HG02970 (cell line): ENCODE data around the gene SUGCT.

Experiments used
- ATAC-seq: cut with Tn5 transposase; IDR thresholded peaks from one replicate; pipeline ENCODE4 v1.9.1; 2021; ENCODE audit warnings: mild to moderate bottlenecking, moderate library complexity, moderate number of reproducible peaks; ENCODE audit not compliant: unreplicated experiment, low FRiP score

SUGCT gene

DNA sequence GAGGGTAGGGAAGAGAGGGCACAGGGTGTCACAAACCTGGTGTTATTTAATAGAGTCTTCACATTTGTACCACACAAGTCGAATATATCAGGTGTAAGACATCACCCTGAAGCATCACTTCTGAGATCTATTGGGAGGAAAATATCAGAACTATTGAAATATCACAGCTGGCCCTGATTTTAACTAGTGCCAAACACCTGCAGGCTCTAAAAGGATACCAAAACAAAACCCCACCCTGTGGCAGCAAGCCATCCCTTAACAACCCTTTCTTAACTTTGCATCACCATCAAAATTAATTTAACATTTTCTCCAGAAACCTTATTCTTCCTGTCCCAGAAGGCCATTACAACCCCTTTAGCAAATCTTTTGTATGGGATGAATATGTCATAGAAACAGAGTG lies 365.4 kb downstream of the SUGCT start:
- no peak for ATAC-seq

DNA sequence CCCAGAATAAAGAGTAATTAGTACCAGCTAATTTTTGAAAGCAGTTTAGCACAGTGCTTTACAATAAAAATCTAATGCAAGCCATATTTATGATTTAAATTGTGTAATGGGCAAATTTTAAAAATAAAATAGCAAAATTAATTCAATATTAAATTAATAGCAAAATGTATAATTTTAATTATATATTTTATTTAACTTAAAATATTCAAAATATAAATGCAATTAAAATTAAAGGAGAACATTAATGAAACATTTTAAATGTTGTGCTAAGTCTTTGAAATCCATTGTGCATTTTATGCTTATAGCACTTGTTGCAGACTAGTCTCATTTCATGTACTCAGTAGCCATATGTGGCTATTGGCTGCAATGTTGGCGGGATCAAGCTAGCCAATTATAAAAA lies 367.6 kb downstream of the SUGCT start:
- no peak for ATAC-seq

DNA sequence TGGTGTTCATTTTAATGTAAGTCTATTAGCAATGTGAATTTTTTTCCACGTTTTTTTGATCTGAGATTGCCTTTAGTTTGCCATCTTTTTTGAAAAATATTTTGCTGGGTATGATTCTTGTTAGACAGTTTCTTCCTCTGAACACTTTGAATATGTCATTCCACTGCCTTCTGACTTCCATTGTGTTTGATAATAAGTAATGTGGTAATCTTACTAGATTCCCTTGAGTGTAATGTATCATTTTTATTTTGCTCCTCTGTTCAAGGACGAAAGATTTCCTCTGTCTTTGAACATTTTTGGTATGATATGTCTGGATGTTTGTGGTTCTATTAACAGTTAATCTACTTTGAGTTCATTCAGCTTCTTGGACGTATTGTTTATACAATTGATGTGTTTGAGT lies 371.4 kb downstream of the SUGCT start:
- no peak for ATAC-seq

DNA sequence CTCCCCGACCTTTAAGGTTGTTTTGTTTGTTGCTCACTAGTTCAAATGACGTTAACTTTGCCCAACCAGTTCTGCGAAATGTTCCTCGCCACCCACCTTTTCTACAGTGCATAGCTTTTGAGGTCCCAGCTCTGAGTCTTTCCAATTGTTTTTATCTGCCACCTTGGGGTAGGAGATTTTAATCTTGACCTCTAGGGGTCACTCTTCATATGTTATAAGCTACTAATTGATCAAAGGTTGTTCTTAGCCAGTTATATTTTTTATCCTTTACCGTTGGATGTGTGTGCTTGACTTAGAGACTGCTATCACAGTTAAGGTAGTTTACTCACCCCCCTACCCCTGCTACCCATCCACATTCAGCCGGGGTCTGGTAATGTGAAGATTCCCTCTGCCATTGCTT lies 372.4 kb downstream of the SUGCT start:
- no peak for ATAC-seq

DNA sequence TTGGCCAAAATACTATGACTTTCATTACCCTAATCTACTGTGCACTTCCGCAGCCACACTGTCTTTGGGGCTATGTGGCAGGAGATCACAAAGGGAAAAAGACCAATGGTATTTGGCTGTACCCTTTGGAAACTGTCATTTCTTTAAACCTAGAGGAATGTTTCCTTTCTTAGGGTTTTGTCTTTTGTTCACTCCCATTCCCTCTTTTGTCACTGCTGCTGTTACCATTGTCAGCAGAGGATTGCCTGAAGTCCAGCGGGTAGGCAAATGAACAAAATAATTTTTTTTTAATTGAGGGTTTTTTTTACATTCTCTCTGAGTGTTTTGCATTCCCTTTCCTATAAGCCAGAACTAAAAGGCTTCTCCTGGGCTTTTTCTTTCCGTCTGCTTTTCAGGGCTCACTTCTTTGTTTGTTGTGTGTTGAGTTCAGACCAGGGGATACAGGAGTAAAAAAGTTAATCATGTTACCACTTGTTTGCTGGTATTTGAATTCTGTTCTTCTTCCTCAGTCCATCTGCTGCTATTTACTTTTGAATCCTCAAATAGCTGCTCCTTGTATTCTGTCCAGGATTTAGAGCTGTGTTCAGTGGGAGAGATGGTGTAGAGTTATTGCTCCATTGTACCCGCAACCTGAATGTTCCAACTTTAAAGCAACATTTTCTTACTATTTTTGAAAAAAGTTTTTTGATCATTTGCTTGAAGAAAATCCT lies 374.6 kb downstream of the SUGCT start:
- no peak for ATAC-seq

DNA sequence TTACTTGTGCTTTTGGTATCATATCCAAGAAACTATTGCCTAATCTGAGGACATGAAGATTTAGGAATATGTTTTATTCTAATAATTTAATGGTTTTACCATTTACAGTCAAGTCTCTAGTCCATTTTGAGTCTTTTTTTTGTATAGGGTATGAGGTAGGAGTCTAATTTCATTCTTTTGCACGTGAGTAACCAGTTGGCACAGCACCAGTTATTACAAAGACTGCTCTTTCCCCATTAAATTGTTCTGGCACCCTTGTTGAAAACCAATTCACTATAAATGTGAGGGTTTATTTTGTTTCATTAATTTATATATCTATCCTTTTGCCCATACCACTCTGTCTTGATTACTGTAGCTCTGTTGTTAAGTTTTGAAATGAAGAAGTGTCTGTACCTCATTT lies 381.6 kb downstream of the SUGCT start:
- no peak for ATAC-seq

DNA sequence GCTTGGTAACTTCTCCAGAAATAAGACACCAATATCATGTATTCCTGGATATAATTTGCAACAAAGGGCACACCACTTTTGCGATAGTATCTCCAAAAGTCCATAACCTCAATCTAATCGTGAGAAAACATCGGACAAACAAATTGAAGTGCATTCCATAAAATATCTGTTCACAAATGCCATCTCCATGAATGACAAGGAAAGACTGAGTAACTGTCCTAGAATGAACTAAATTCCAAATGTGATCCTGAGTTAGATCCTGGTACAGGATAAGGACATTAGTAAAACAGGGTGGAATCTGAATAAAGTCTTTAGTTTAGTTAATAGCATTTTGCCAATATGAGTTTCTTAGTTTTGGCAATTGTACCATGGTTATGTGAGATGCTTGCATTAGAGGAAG lies 384.2 kb downstream of the SUGCT start:
- no peak for ATAC-seq

DNA sequence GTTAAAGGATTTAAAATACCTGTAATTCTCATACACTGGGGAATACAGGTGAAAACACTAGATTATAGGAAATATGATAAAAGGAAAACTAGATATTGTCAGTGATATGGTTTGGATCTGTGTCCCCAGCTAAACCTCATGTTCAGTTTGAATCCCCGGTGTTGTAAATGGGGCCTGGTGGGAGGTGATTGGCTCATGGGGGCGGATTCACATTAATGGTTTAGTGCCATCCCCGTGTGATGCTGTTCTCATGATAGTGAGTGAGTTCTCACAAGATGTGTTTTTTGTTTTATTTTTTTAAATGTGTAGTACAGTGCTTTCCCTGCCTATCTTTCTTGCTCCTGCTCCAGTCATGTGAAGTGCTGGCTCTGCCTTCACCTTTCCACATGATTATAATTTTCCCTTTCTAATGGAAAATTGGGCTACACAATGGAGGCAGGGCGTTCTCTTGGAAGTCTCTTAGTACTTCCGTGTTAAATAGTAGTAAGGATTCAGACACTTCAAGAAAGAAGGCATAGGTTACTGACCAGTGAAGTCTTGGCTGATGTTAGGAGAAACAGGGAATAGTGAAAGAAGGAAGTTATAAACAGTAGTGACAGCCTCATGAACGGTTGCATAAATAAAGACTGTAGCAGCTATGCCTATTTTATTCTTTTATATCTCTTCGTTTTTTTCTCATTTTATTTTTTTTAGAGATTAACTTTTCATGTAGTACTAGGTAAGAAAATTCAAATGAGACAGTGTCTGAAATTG lies 386.4 kb downstream of the SUGCT start:
- no peak for ATAC-seq

DNA sequence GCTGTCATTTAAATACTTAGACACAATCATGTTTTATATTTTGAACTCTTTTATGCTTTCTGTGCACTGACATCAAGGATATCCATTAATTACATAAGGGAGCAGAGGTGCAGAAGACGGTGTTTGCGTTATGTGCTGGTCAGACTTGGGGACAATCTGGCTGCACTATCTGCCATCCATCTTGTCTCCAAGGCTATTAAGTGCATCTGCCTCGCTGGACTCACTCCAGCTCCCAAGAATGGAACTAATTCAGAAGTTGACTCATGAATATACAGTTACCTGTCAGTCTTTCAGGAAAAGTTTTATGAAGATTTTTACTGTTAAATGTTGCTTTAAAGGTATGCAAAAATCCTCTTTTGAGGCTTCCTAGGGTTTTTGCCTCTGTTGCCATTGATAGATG lies 391.0 kb downstream of the SUGCT start:
- no peak for ATAC-seq

DNA sequence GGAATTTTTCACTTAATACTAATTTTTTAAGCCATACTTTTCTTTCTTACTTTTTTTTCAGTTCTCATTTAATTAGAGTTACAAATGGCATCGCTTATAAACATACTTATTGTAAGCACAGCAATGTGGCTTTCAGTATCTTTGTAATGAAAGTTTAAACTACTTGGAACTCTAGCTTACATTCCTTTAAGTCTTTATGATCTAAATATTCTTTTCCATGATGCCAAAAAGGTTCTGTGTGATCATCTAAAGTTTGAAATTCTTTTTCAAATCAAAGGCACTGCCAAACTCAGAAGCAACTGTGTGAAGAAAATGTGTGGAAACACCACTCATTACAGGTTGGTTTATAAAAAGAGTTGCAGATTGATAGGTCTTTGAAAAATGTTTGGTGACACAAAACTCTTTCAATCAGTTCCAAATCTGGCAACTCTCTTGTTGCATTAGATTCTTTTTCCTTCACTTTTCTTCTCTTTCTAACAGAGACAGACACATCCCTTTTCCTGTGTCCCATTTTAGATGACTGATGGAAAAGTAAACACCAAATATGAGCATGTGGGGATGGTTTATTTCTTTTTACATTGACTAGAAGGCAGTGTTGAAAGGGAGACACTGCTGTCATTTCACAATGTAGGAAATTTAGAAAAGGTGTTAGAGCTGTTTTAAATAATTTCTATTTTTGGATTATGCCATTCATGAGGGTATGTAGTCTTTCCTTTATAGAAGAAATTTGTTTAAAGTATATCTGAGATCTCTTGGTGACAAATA lies 392.3 kb downstream of the SUGCT start:
- ATAC-seq, result no peak

DNA sequence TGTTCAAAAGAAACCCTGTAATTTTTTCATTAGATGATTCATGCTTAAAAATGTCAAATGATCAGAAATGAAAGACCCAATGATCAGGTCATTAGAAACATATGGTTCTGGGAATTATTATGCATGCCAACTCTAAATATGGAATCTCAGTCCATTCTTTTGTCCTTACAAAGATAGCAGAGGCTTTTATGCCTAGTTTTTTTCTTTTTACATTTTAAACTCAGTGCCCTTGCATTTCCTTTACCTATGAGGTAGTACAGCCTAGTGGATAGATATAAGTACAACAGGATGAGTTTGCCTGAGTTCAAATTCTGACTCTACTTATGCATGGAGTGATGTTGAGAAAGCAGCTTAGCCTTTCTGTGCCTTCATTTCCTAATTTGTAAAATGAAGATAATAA lies 392.9 kb downstream of the SUGCT start:
- ATAC-seq, result no peak

DNA sequence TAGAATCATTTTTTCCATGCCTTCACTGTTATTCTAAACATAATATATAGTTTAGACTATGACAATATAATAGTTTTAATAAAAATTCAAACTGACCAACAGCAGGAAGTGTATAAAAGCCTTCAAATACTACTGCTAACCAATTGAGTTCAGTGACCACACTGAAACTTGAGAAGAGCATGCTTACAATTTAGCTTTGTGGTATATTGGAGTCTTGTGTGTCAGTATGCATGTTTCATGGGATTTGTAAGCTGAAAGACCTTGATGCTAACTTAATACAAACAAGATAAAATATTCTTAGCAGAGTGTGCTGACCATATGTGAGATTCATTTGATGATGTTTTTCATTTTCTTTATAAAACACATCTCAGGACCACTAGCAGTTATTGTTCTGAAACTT lies 395.5 kb downstream of the SUGCT start:
- no peak for ATAC-seq

DNA sequence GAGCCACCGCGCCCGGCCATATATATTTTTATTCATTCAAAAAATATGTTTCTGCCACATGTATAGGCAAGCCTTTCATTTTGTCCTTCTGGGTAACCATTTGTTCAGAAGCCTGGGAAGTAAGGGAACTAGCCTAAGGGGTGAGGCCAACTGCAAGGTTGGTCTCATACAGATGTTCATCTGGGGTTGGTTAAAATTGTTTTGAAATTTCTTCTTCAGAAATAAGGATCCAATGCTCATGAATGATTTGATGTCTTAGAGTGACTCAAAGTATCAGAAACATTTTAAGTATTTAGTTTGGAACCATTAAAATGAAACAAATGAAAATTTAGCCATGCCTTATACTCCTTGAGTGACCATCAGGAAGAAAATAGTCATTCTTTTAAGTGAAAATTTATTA lies 397.2 kb downstream of the SUGCT start:
- ATAC-seq, result no peak

DNA sequence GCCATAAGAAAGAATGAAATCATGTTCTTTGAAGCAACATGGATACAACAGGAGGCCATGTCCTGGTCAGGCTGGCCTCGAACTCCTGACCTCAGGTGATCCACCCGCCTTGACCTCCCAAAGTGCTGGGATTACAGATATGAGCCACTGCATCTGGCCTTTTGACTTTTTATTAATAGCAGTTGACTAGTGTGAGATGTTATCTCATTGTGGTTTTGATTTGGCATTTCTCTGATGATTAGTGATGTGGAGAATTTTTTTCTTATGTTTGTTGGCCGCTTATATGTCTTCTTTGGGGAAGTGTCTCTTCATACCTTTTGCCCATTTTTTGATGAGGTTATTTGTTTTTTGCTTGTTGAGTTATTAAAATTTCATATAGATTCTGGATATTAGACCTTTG lies 400.9 kb downstream of the SUGCT start:
- no peak for ATAC-seq

DNA sequence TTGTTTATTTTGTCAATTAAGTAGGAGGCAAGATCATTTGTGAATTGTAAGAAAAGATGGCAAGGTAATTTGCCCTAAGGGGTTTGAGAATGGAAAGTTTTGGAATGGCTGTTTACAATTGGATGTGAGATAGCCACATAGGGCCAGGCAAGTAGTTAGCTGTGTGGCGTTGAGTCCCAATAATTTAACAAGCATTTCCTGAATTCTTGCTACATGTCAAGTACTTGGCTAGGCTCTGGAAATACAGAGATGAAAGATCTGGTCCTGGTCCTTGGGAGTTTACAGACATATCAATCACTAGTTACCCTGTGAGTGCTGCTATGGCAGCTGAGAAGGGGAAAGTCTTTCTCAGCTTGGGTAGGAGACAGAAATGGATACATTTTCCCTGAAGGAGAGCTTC lies 401.6 kb downstream of the SUGCT start:
- ATAC-seq, result no peak

DNA sequence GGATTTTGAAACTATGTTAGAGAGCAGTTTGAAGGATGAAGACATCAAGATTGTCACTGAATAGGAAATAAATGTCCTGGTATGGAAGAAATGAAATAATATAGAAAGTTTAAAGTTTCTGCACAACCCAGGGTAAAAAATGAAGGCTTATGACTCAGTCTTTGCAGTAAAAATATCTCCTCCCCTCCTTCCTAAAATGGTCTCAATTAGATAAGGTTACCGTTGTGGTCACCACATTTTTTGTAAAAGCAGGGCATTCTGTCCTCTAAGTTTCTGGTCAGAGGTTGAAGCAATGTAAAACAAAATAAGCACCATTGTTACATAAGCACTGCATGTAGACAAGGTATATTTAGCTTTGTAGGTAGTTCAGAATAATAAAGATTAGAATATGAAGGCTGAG lies 403.5 kb downstream of the SUGCT start:
- ATAC-seq, result no peak

DNA sequence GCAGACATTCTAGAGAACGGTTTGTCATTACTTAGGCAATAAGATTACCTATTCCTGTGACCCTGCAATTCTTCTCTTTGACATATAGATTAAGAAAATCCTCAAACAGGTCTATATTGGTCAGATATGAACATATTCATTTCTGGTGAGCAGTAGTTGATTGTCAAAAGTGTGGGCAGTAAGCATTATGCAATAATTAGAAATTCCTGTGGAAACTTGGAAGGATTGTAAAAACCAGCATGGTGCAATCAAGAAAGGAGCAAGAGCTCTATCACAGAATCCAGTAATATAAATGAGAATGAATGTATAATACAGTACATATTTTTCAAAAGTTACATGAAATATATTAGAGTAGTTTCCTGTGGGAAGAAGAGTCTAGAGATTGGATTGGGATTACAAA lies 406.5 kb downstream of the SUGCT start:
- no peak for ATAC-seq

DNA sequence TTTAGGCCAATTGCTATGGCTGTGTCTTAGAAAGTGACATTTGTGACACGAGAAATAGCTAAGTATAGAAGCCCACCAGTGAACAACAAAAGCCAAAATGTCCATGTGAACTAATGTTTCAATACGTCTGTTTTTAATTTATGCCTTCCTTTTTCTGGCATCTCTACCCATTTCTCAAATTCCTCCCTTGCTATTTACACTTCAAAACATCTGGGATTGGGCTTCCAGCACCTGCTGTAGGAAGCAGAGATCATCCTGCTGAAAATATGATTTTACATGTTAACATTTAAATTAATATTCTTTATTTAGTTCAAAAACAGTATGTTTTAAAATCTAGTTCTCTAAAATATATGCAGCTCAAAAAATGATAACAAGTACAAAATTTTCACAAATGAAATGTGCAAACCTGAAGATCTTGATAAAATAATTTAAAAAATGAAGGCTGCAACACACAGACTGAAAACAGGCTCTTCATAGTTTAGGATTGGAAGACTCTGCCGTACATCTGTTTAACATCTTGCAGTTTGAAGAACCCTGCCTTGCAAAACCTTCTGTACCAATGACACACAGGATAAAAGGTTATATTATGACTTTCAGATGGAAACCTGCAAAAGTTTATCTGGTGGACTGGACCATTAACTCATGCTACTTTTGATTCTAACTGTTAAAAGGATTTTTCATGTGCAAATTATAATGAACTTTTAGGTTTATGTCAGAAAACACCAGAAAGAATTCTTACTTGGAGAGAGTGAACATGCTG lies 408.4 kb downstream of the SUGCT start:
- ATAC-seq, result no peak

DNA sequence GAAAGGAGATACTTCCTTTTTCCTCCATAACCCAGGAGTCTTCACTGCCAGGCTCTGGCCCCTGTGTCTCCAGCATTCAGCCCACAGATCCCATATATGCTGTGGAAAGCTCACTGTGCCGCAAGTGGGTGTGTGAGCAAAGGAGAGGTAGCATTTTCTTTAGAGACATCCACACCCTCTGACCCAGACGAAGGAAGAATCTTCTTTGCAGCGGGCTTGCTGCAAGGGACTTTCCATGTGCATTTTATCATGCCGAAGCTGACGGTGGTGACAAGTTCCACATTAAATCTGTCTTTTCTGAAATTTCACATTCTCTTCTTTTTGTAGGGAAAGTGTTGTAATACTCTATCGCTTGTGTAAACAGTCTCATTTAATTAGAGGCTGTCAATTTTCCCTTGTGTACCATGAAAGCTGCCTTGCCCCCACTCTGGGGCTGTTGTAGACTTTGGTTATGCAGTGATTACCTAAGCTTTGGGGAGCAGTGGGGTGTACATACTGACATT lies 409.5 kb downstream of the SUGCT start:
- no peak for ATAC-seq

DNA sequence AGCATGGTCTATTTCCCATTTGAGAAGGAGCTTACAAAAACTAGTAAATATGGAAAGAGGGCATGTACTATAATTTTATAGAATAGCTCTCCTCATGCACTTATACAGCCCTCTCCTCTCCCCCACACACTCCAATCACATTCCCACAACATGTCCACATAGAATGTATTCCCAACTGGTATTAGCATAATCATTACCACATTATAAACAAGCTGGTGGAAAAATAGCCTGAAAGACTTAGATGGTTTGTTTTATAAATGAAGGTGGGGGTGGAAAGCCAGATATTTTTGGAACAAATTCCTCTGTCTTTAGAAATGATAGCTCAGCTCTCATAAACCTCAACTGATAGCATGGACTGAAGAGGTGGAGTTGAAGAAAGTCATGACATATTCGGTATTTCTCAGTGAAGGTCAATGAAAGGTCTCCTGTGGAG lies 410.1 kb downstream of the SUGCT start:
- ATAC-seq, result no peak

DNA sequence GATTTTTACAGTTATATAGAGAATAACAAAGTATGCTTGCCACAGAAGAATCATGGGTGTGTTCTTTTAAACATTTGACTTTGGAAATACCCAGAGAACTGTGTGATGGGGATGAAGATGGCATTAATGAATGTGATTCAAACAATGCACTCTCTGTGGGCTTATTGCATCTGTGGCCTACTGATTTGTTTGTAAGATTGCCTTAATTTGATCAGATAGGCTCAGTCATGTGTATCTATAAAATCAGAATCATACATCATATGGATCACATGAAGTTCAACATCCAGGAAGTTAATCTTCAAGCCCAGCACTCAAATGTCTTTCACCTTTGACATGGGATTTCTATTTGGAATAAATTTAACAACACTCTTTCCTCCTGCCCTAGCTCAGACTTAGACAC lies 410.9 kb downstream of the SUGCT start:
- ATAC-seq, result no peak
